Activated T-helper 1 cell treated with anti-CD3 and anti-CD28 coated beads, Interleukin-12 subunit alpha, Interleukin-12 subunit beta, Interleukin-2, Interleukin-4 antibody, amounts not matched to agents 30 ng/mL and 10 ng/mL and 1 ng/mL, durations not matched to agents 14 hours and 24 hours and 36 hours (primary cell): ENCODE data around the gene CWH43. TPM values are rescaled to one million over a fixed set of nuclear protein-coding genes. Genes with fewer than 3 reads are reported as not detected.
"Not testable (repeated sequence)": the region's sequence is repeated elsewhere in the genome, so short reads cannot be mapped to it uniquely, and the experiment has no call there.

Experiments used
- DNase-seq: peaks from one replicate; pipeline ENCODE4 v3.0.0; 2021; ENCODE audit warnings: low spot score
- H3K27ac Mint-ChIP-seq: one replicate; pipeline ENCODE4 v1.8.0; 2021; ENCODE audit warnings: mild to moderate bottlenecking, mixed read lengths
- H3K27me3 Mint-ChIP-seq: one replicate; pipeline ENCODE4 v1.8.0; 2022; ENCODE audit warnings: mild to moderate bottlenecking, moderate library complexity, mixed read lengths; ENCODE audit not compliant: insufficient read depth
- H3K36me3 Mint-ChIP-seq: one replicate; pipeline ENCODE4 v1.8.0; 2021; ENCODE audit warnings: low read depth, mixed read lengths
- H3K4me1 Mint-ChIP-seq: one replicate; pipeline ENCODE4 v1.8.0; 2021; ENCODE audit warnings: low read depth, mixed read lengths
- H3K4me3 Mint-ChIP-seq: one replicate; pipeline ENCODE4 v1.8.0; 2021; ENCODE audit warnings: mild to moderate bottlenecking, moderate library complexity, mixed read lengths
- H3K9me3 Mint-ChIP-seq: one replicate; pipeline ENCODE4 v1.8.0; 2021; ENCODE audit warnings: mixed read lengths
- intact Hi-C: fragments of 100-400 bp; cut with micrococcal nuclease; formaldehyde crosslinking; loops from one replicate; pipeline ENCODE4 v1.15.1; 2024
- total RNA-seq: library from RNA; stranded (reverse); gene quantifications from 2 replicates; pipeline ENCODE4 v1.2.3, GENCODE V29; 2022

The CWH43 gene
- not detected in 2 replicates for total RNA-seq

GRCh38 chr4:48985976-48986653 is at the start of gene CWH43:
Gene CWH43, plus strand, starts transcription at chr4:48986275. Its CDS starts 155 bp downstream, at chr4:48986430.
- DNase-seq: no peak
- intact Hi-C loops: no loop called here
- H3K4me1 Mint-ChIP-seq: no peaks in the 10 kb centered on the region
- H3K4me3 Mint-ChIP-seq: no peak within 1 kb of the TSS
- H3K27ac Mint-ChIP-seq: no peak within 1 kb of the TSS
- no peaks in the 10 kb centered on the region for H3K9me3 Mint-ChIP-seq
- H3K36me3 Mint-ChIP-seq: no peaks in the 10 kb centered on the region
- peaks cover 27% of the 10 kb centered on the region for H3K27me3 Mint-ChIP-seq

GRCh38 chr4:48937033-48937432 is 49.0 kb upstream of the CWH43 start:
- intact Hi-C loops: no loop called here
- H3K9me3 Mint-ChIP-seq: peaks cover 3% of the 10 kb centered on the region
- H3K27ac Mint-ChIP-seq: no peak overlapping the region

GRCh38 chr4:48938831-48939230 is 47.2 kb upstream of the CWH43 start:
- Mint-ChIP-seq H3K27ac (no peak overlapping the region), H3K27me3 (peaks cover 5% of the 10 kb centered on the region), H3K36me3 (no peaks in the 10 kb centered on the region), H3K9me3 (peaks cover 3% of the 10 kb centered on the region), H3K4me1 (no peaks in the 10 kb centered on the region), H3K4me3 (no peak overlapping the region)
- intact Hi-C loops: no loop called here
- DNase-seq: no peak

More at GRCh38 chr4:48937033-48937432, 49.0 kb upstream of the CWH43 start:
- peaks cover 3% of the 10 kb centered on the region for H3K27me3 Mint-ChIP-seq
- no peaks in the 10 kb centered on the region for H3K4me1 Mint-ChIP-seq
- no peak overlapping the region for H3K4me3 Mint-ChIP-seq
- DNase-seq: no peak
- no peaks in the 10 kb centered on the region for H3K36me3 Mint-ChIP-seq

- intact Hi-C loops: loop anchor here (5.0 kb wide), 1 partner anchor 32 kb away; the partner anchor contains the start of gene OCIAD2
- DNase-seq: no peak
- Mint-ChIP-seq H3K27ac (no peak overlapping the region), H3K27me3 (peaks cover 5% of the 10 kb centered on the region), H3K9me3 (peaks cover 3% of the 10 kb centered on the region), H3K4me3 (no peak overlapping the region), H3K4me1 (peaks cover 8% of the 10 kb centered on the region), H3K36me3 (no peaks in the 10 kb centered on the region)
Measured at GRCh38 chr4:48939785-48940184, 46.3 kb upstream of the CWH43 start.

GRCh38 chr4:48943387-48943786 is 42.7 kb upstream of the CWH43 start:
- intact Hi-C loops: loop anchor here (5.0 kb wide), 1 partner anchor 36 kb away; the partner anchor contains the start of gene OCIAD2
- Mint-ChIP-seq H3K4me1 (peaks cover 11% of the 10 kb centered on the region), H3K27me3 (peaks cover 5% of the 10 kb centered on the region), H3K36me3 (no peaks in the 10 kb centered on the region), H3K9me3 (no peaks in the 10 kb centered on the region), H3K27ac (no peak overlapping the region), H3K4me3 (no peak overlapping the region)
- no peak for DNase-seq

GRCh38 chr4:48944252-48944651 is 41.8 kb upstream of the CWH43 start:
- H3K9me3 Mint-ChIP-seq: no peaks in the 10 kb centered on the region
- intact Hi-C loops: loop anchor here (5.0 kb wide), 1 partner anchor 37 kb away; the partner anchor contains the start of gene OCIAD2
- H3K36me3 Mint-ChIP-seq: no peaks in the 10 kb centered on the region
- H3K4me3 Mint-ChIP-seq: no peak overlapping the region
- peaks cover 5% of the 10 kb centered on the region for H3K27me3 Mint-ChIP-seq
- no peak for DNase-seq
- H3K4me1 Mint-ChIP-seq: peaks cover 11% of the 10 kb centered on the region
- no peak overlapping the region for H3K27ac Mint-ChIP-seq

- Mint-ChIP-seq H3K4me1 (peaks cover 11% of the 10 kb centered on the region), H3K27me3 (peaks cover 5% of the 10 kb centered on the region), H3K4me3 (no peak overlapping the region), H3K36me3 (no peaks in the 10 kb centered on the region), H3K9me3 (no peaks in the 10 kb centered on the region), H3K27ac (no peak overlapping the region)
- intact Hi-C loops: loop anchor here (5.0 kb wide), 1 partner anchor 37 kb away; the partner anchor contains the start of gene OCIAD2
- peak; percentile 31 for DNase-seq
Measured at GRCh38 chr4:48944756-48945241, 41.3 kb upstream of the CWH43 start.

- DNase-seq: no peak
- intact Hi-C loops: no loop called here
- Mint-ChIP-seq H3K4me3 (no peak overlapping the region), H3K36me3 (no peaks in the 10 kb centered on the region), H3K4me1 (peaks cover 11% of the 10 kb centered on the region), H3K27me3 (peaks cover 2% of the 10 kb centered on the region), H3K27ac (no peak overlapping the region), H3K9me3 (no peaks in the 10 kb centered on the region)
Measured at GRCh38 chr4:48945981-48946380, 40.1 kb upstream of the CWH43 start.

GRCh38 chr4:48947731-48948130 is 38.3 kb upstream of the CWH43 start:
- no peak for DNase-seq
- Mint-ChIP-seq H3K27ac (no peak overlapping the region), H3K27me3 (no peaks in the 10 kb centered on the region), H3K4me3 (no peak overlapping the region), H3K9me3 (no peaks in the 10 kb centered on the region), H3K36me3 (no peaks in the 10 kb centered on the region), H3K4me1 (peaks cover 11% of the 10 kb centered on the region)
- intact Hi-C loops: no loop called here

GRCh38 chr4:48949086-48949485 is 37.0 kb upstream of the CWH43 start:
- intact Hi-C loops: no loop called here
- no peaks in the 10 kb centered on the region for H3K9me3 Mint-ChIP-seq
- no peaks in the 10 kb centered on the region for H3K36me3 Mint-ChIP-seq

GRCh38 chr4:48949518-48950219 is 36.4 kb upstream of the CWH43 start:
- peaks cover 5% of the 10 kb centered on the region for H3K4me1 Mint-ChIP-seq
- no peaks in the 10 kb centered on the region for H3K27me3 Mint-ChIP-seq
- H3K36me3 Mint-ChIP-seq: no peaks in the 10 kb centered on the region
- H3K27ac Mint-ChIP-seq: no peak overlapping the region
- H3K4me3 Mint-ChIP-seq: no peak overlapping the region
- no peak for DNase-seq
- intact Hi-C loops: no loop called here
- H3K9me3 Mint-ChIP-seq: no peaks in the 10 kb centered on the region

More at GRCh38 chr4:48949086-48949485, 37.0 kb upstream of the CWH43 start:
- Mint-ChIP-seq H3K4me3 (no peak overlapping the region), H3K4me1 (peaks cover 10% of the 10 kb centered on the region), H3K27ac (no peak overlapping the region), H3K27me3 (no peaks in the 10 kb centered on the region)
- DNase-seq: no peak

GRCh38 chr4:48954314-48954713 is 31.8 kb upstream of the CWH43 start:
- no peak overlapping the region for H3K4me3 Mint-ChIP-seq
- peaks cover 7% of the 10 kb centered on the region for H3K27me3 Mint-ChIP-seq
- intact Hi-C loops: no loop called here
- no peak overlapping the region for H3K27ac Mint-ChIP-seq
- DNase-seq: no peak
- H3K4me1 Mint-ChIP-seq: no peaks in the 10 kb centered on the region
- H3K9me3 Mint-ChIP-seq: no peaks in the 10 kb centered on the region
- H3K36me3 Mint-ChIP-seq: no peaks in the 10 kb centered on the region

GRCh38 chr4:48957366-48957765 is 28.7 kb upstream of the CWH43 start:
- intact Hi-C loops, H3K27me3 Mint-ChIP-seq, H3K4me1 Mint-ChIP-seq, H3K27ac Mint-ChIP-seq, H3K9me3 Mint-ChIP-seq, DNase-seq, H3K36me3 Mint-ChIP-seq, H3K4me3 Mint-ChIP-seq: not testable (repeated sequence)
